RWPE1 (cell line): ENCODE measurements around the gene LAPTM5.

Experiments
- CTCF ChIA-PET: fragments of 350-600 bp; sonication (Branson Sonifier 250); formaldehyde crosslinking; extraction: SDS; loops from one replicate; lab custom pipeline; 2021; lab: Yijun Ruan, JAX
- POLR2A ChIA-PET: fragments of 400-600 bp; formaldehyde crosslinking; extraction: SDS; loops from one replicate; lab custom pipeline; 2020; ENCODE audit warnings: antibody characterized with exemption; ENCODE audit not compliant: low non-redundant PET; lab: Yijun Ruan, JAX
- DNase-seq: peaks from one replicate; pipeline ENCODE4 v3.0.0; 2012; ENCODE audit warnings: low spot score
- H3K27ac ChIP-seq: fragments of 450-650 bp; 2 replicates; pipeline ENCODE4 v1.5.1; 2017
- CTCF ChIP-seq: fragments of 450-650 bp; conservative IDR thresholded peaks from 2 replicates; pipeline ENCODE4 v1.5.1; 2017; ENCODE audit warnings: low read depth, mild to moderate bottlenecking

The LAPTM5 gene

GRCh38 chr1:30741239-30741894 is 16.2 kb downstream of the LAPTM5 start:
- CTCF ChIA-PET: no interaction called here
- no peak for TF ChIP-seq CTCF
- POLR2A ChIA-PET: no interaction called here
- no peak overlapping the region for H3K27ac ChIP-seq
- DNase-seq: peak; percentile 21

- DNase-seq: no peak
- CTCF ChIA-PET: no interaction called here
- POLR2A ChIA-PET: no interaction called here
- TF ChIP-seq CTCF: no peak
- no peak overlapping the region for H3K27ac ChIP-seq
These were observed 17.0 kb downstream of the LAPTM5 start for GRCh38 chr1:30740251-30741238.

GRCh38 chr1:30739601-30740000 is 18.0 kb downstream of the LAPTM5 start:
- POLR2A ChIA-PET: no interaction called here
- no peak overlapping the region for H3K27ac ChIP-seq
- no peak for DNase-seq
- CTCF ChIA-PET: no interaction called here
- TF ChIP-seq CTCF: no peak

DNA sequence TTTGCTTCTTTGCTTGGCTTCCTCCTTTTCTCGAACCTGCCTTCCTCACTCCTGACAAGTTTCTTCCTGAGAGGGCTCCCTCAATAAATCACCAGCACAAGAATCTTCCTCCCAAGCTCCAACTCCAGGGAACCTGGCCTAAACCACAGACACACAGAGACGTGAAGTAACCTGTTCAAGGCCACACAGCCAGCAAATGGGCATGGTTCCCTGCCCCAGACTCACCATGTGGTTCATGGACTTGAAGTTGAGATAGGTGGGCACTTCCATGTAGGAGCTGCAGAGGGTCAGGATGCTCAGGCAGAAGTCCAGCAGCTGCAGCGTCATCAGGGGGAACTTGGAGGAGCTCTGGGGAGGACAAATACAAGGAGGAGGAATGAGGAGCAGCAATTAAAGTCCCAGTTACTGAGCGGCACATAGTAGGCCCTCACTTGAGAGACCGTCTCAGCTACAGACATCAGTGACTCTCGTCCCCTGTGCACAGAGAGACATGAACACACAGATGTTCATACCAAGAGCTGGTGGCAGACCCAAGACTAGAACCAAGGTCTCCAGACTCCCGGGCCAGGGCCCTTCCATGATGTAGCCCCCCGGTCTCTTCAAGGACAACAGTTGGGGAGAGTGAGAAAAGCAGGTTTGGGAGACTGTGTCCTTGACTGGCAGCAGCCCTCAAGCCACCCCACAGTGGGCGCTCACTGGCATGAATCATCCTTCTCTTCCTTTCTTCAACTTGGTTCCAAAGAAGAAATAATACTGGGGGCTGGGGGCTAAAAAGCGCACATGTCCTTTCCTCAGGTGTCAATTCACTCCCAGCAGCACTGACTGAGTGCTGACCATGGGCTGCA is 18.6 kb downstream of the LAPTM5 start:
- no peak for DNase-seq
- no peak for TF ChIP-seq CTCF
- POLR2A ChIA-PET: no interaction called here
- no peak overlapping the region for H3K27ac ChIP-seq
- CTCF ChIA-PET: no interaction called here

DNA sequence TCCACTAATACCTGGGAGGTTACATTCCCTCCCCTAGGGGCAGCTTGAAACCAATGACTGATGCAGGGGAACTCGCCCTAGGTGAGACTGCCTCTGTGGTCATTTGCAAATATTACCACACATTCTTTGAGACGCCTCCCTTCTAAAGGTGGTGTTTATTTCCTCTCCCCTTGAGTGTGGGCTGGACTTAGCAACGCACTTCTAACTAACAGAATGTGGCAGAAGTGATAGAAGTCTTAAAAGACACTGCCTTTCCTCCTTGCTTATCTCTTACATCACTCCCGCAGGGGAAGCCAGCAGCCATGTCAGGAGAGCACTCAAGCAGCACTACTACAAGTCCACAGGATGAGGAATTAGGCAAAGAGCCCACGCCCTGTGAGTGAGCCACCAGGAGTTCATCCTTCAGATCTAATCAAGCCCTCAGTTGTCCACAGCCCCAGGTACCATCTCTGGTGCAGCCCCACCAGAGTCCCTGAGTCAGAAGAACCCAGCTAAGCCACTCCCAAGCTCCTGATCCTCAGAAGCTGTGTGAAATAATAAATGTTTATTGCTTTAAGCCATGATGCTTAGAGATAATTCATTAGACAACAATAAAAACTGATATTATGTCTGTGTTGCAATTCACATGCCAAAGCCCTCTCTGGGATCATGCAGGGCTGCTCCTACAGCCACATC is 19.4 kb downstream of the LAPTM5 start:
- ChIA-PET CTCF (interaction anchor here (0.8 kb wide), 1 partner anchor 14 kb away, joined by 3 read pairs; no protein-coding TSS in a partner anchor), POLR2A (no interaction called here)

More for the DNA sequence above, 19.4 kb downstream of the LAPTM5 start:
- no peak for TF ChIP-seq CTCF
- H3K27ac ChIP-seq: no peak overlapping the region
- DNase-seq: no peak
